HPDE6-E6E7 (cell line): Measurements from ENCODE around the gene SHB.

ENCODE experiments used
- DNase-seq: peaks from one replicate; pipeline ENCODE4 v3.0.0; 2011; ENCODE audit warnings: missing footprints; ENCODE audit errors: extremely low spot score

Gene SHB

GRCh38 chr9:38088006-38088925 is 19.2 kb upstream of the SHB start:
- DNase-seq: peak; percentile 67

GRCh38 chr9:38086496-38086895 is 17.5 kb upstream of the SHB start:
- DNase-seq: no peak

GRCh38 chr9:38085308-38085707 is 16.3 kb upstream of the SHB start:
- no peak for DNase-seq

GRCh38 chr9:38084556-38084880 is 15.5 kb upstream of the SHB start:
- DNase-seq: no peak

DNA sequence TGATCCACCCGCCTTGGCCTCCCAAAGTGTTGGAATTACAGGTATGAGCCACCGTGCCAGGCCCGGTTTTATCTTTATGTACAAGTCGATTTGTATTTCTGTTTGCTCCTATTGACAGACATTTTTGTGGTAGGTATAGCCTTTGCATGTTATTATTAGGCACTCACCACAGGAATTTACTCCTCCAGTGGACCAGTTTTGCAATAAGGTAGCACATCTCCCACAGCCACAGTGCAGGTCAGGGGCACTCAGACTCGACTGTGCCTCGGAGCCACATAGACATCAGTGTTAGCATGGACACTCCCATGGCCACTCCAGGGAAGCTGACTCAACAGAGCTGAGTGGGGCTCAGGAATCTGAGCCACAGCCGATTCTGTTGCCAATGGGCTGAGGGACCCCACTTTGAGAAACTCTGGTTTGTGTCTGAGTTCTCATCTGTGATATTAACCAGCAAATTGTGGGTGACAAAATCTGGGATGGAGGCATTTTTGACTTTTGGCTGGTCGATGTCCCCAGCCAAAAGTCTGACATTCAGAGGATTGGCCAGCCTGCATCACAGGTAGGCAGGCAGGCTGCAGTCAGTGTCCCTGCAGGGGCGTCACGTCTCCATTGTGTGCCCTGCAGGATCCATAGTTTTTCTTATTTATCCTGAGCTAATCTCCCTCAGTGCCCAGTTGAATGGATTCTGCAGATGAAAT is 15.0 kb upstream of the SHB start:
- no peak for DNase-seq

DNA sequence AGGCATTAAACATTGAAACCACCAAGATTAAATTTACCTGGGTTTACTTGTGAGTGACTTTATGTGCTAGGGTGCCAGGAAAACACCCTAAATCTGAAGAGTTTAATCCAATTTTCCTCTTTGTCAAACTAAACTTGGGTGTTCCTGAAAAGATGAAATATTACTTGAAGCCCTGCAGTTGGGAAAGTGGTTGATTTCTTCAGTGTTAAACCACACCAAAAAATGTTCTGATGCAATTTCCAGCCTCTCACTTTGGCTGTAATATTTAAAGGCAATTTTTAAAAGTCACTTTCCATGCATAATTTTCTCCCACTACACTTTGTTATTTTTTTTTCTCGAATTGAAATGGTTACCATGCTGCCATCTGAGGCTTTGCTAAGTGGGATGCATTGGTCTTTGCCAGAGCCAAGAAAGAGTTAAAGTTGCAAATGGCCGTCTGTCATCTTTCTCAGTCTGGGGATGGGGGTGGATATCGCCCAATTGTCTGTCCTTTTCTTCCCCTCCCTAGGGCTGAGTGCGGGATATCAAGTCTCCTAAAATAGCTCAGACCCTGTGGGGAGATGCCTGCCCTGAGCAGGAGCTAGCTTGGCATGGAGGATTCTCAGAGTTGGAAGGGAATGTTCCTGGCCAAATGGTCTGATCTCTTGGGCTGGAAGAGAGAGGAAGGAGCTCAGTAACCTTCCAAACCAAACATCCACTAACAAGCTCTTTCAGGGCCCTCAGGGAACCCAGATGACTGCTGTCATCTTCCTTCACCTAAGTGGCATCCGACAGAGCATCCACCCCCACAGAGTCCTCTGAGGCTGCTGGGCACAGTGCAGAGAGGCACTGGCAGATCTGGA is 13.6 kb upstream of the SHB start:
- no peak for DNase-seq

- no peak for DNase-seq
These were observed 12.5 kb upstream of the SHB start for GRCh38 chr9:38081356-38082108.

- DNase-seq: no peak
These were observed 10.5 kb upstream of the SHB start for GRCh38 chr9:38079461-38080031.

GRCh38 chr9:38075272-38075671 is 6.2 kb upstream of the SHB start:
- no peak for DNase-seq

- no peak for DNase-seq
These were observed 5.5 kb upstream of the SHB start for GRCh38 chr9:38074441-38074961.

- no peak for DNase-seq
These were observed 4.9 kb upstream of the SHB start for GRCh38 chr9:38073882-38074281.

DNA sequence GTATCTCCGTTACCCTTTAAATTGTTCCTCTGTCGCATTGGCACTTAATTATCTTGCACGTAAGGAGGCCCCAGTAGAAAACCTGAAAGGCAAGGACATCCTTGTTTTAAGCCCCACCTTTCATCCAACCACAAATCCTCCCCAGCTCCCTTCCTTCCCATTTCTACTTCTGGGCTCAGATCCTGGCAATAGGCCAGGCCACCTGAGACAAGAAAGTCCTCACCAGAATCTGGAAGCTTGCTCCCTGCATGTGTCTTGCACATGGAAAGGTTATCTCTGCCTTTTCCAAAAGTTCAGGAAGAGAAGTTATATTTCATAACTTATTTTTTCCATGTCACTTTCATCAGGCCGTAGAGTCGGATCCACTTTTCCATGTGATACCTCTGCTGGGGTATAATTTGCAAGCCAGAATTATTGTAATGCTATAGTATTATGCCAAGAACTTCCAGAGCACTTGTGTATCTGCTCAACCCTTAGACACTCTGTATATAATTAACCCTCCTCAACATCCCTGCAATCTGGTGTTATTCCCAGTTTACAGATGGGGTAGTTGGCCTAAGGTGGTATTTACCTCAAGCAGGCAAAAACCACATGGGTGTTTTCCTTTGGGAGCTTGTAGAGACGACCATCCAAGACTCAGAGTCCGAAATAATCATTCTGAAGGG is 2.6 kb upstream of the SHB start:
- DNase-seq: no peak

GRCh38 chr9:38067859-38068681 is 957 bp downstream of the SHB start:
- no peak for DNase-seq

DNA sequence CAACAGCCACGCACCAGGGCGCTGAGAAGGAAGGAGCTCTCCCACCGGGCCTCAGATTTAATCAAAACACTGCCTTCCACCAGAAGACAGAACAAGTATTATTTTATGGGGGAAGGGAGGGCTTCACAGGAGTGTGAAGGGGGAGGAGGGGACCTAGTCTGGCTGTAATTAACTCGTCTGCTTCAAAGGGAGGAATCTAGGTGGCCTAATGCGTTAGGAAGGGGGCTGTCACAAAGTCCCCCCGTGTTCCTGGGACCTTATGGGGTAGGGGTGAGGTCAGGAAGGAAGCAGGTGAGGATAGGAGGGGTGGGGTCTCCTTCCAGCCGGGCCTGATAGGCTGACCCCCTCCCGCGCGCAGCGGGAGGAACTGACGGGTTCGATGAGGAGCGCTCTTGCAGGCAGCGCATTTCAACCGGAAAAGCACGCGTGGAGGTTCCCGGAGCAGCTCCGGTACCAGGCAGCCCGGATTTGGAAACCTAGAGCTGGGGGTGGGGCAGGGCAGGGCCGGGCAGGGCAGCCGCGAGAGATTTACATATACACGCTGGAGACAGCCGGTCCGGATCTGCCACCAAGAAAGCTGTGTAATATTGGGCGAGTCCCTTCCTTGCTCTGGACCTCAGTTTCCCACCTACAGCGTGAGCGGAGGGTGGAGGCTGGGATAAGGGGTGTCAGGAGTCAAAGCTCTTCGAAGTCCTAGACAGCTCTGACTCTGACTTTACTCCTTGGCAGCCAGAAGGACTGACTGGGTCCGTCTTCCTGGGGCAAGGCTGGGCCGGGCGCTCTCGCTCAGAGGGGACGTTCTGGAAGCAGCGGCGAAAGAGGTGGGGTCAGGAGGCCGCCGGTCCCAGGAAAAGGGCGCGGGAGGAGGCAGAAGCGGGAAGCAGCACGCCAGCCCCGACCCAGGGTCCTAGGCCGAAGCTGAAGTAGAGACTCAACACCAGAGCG is 1.8 kb downstream of the SHB start:
- DNase-seq: no peak

DNA sequence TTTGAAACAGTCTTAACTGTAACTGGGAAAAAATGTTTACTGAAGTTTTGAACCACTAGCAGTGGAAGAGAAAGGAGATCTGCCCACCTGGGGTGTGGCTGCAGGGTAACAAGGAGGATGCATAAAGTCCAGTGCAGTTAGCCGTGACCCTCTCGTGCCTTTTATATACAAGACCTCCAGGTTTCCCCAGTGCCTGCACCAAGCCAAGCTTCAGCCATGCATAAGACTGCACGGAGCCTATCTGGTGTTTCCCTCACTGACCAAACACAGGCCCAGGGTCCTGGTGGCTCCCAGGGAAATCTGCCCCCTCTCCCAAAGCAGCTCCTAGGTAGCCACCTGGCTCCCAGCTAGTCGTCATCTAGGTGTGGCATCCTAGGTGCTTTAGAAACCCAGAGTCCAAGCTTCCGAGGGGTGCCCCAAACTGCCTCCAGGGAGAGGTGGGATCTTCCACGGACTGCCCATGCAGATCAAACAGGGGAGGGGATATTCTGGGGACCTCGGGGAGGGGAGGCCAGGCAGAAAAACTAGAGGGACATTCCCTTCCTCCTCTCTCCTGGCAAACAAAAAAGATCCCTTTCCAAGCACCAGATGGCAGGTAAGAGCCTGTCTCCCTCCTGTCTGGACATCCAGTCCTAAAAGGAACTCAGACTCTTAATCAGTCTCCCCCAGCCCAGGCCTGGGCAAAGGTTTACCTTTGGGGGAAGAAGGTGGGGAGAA is 2.7 kb downstream of the SHB start:
- DNase-seq: no peak

- no peak for DNase-seq
These were observed 3.5 kb downstream of the SHB start for GRCh38 chr9:38065369-38066075.

GRCh38 chr9:38064842-38065368 is 4.1 kb downstream of the SHB start:
- no peak for DNase-seq
